Osteoblast (primary cell): ENCODE results near the gene NUP54. TPM values are rescaled to one million over a fixed set of nuclear protein-coding genes. Genes with fewer than 3 reads are reported as not detected.

ENCODE experiments used
- DNase-seq: peaks from one replicate; pipeline ENCODE4 v3.0.0; 2011; ENCODE audit warnings: low spot score, mixed read lengths; ENCODE audit not compliant: insufficient read length; ENCODE audit errors: missing footprints
- H2AFZ ChIP-seq: 2 replicates; pipeline ENCODE4 v1.6.0; 2011; ENCODE audit warnings: mild to moderate bottlenecking, low read length
- H3K27ac ChIP-seq: 2 replicates; pipeline ENCODE4 v1.5.1; 2011; ENCODE audit warnings: mild to moderate bottlenecking, low read depth, low read length, moderate library complexity
- H3K27me3 ChIP-seq: 2 replicates; pipeline ENCODE4 v1.6.0; 2012; ENCODE audit warnings: mild to moderate bottlenecking, control low read depth, inconsistent platforms, low read length, moderate library complexity; ENCODE audit not compliant: insufficient read depth
- H3K36me3 ChIP-seq: 2 replicates; pipeline ENCODE4 v1.5.1; 2011; ENCODE audit warnings: mild to moderate bottlenecking, low read length, control low read depth, moderate library complexity; ENCODE audit not compliant: insufficient read depth
- H3K4me1 ChIP-seq: 2 replicates; pipeline ENCODE4 v1.5.1; 2011; ENCODE audit warnings: mild to moderate bottlenecking, low read length, control low read depth, moderate library complexity; ENCODE audit not compliant: insufficient read depth
- H3K4me2 ChIP-seq: 2 replicates; pipeline ENCODE4 v1.6.0; 2011; ENCODE audit warnings: mild to moderate bottlenecking, low read length; ENCODE audit not compliant: insufficient read depth
- H3K4me3 ChIP-seq: fragments of 200-600 bp; sonication (generic); 3 replicates; pipeline ENCODE4 v1.5.1; 2012; ENCODE audit warnings: mild to moderate bottlenecking, low read length, inconsistent platforms; ENCODE audit not compliant: insufficient read depth
- H3K79me2 ChIP-seq: 2 replicates; pipeline ENCODE4 v1.6.0; 2012; ENCODE audit warnings: mild to moderate bottlenecking, low read length, control low read depth, inconsistent platforms; ENCODE audit not compliant: insufficient read depth
- H3K9me3 ChIP-seq: 2 replicates; pipeline ENCODE4 v1.5.1; 2011; ENCODE audit warnings: low read depth, low read length, control low read depth
- H4K20me1 ChIP-seq: 2 replicates; pipeline ENCODE4 v1.6.0; 2012; ENCODE audit warnings: mild to moderate bottlenecking, low read length, control low read depth; ENCODE audit not compliant: insufficient read depth
- total RNA-seq: library from RNA; depleted of rRNA; stranded (reverse); fragments of >200 nt; gene quantifications from 2 replicates; pipeline ENCODE4 v1.2.3, GENCODE V29; 2012
- TF ChIP-seq, protein P1 (sequence below): IDR thresholded peaks from 2 replicates; pipeline ENCODE4 v1.5.1; 2011; ENCODE audit warnings: mild to moderate bottlenecking, low read depth, low read length, moderate library complexity; ENCODE audit errors: extremely low read depth

The NUP54 gene, protein sequence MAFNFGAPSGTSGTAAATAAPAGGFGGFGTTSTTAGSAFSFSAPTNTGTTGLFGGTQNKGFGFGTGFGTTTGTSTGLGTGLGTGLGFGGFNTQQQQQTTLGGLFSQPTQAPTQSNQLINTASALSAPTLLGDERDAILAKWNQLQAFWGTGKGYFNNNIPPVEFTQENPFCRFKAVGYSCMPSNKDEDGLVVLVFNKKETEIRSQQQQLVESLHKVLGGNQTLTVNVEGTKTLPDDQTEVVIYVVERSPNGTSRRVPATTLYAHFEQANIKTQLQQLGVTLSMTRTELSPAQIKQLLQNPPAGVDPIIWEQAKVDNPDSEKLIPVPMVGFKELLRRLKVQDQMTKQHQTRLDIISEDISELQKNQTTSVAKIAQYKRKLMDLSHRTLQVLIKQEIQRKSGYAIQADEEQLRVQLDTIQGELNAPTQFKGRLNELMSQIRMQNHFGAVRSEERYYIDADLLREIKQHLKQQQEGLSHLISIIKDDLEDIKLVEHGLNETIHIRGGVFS
- total RNA-seq = 51.9 and 52.8 TPM in 2 replicates

DNA sequence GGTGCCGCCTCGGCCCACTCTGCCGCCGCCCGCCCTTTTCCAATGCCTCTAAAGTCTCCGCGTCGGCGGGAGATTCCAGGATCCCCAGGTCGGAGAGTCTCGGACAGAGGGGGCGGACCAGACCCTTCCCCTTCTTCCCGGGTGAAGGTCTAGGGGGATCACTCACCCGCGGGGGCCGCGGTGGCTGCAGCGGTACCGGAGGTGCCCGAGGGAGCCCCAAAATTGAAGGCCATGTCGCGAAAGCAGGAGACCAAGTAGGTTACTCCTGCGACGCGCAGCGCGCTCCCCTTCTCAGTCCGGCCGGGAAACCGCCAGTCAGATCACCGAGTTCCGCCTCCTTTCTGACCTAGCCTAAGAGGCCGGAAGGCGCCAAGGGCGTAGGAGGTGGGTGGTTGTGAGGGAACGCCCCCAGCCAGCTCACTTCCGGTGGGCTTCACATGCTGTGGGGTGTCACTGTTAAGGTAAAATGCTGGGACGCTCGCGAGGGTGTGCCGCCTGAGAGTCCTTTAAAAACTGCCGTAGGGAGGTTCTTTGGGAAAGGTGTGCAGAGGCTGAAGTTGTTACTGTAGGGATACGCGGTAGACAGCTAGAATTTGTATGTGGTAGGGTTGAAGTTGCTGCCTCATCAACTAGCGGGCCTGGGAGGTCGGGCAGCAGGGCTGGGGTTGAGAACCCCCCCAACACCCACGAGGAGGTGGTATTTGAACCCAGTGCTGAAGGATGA is at the start of gene NUP54:
Gene NUP54 (minus strand): TSS at position 256 of the 724 bp plus-strand sequence. CDS start 23 bp downstream, at position 233.
- no peaks in the 10 kb centered on the region for H3K36me3 ChIP-seq
- TF ChIP-seq, protein P1, sequence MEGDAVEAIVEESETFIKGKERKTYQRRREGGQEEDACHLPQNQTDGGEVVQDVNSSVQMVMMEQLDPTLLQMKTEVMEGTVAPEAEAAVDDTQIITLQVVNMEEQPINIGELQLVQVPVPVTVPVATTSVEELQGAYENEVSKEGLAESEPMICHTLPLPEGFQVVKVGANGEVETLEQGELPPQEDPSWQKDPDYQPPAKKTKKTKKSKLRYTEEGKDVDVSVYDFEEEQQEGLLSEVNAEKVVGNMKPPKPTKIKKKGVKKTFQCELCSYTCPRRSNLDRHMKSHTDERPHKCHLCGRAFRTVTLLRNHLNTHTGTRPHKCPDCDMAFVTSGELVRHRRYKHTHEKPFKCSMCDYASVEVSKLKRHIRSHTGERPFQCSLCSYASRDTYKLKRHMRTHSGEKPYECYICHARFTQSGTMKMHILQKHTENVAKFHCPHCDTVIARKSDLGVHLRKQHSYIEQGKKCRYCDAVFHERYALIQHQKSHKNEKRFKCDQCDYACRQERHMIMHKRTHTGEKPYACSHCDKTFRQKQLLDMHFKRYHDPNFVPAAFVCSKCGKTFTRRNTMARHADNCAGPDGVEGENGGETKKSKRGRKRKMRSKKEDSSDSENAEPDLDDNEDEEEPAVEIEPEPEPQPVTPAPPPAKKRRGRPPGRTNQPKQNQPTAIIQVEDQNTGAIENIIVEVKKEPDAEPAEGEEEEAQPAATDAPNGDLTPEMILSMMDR = no peak
- no peaks in the 10 kb centered on the region for H3K9me3 ChIP-seq
- peak; percentile 93 for DNase-seq
- H3K4me3 ChIP-seq = peak within 1 kb of the TSS; percentile 83
- H3K4me1 ChIP-seq = peaks cover 28% of the 10 kb centered on the region
- no peaks in the 10 kb centered on the region for H3K27me3 ChIP-seq
- peak within 1 kb of the TSS; percentile 91 for H2AFZ ChIP-seq
- peak within 1 kb of the TSS; percentile 84 for H3K27ac ChIP-seq
- H3K79me2 ChIP-seq = peaks cover 53% of the 10 kb centered on the region
- peak within 1 kb of the TSS; percentile 96 for H3K4me2 ChIP-seq
- H4K20me1 ChIP-seq = peaks cover 7% of the 10 kb centered on the region

DNA sequence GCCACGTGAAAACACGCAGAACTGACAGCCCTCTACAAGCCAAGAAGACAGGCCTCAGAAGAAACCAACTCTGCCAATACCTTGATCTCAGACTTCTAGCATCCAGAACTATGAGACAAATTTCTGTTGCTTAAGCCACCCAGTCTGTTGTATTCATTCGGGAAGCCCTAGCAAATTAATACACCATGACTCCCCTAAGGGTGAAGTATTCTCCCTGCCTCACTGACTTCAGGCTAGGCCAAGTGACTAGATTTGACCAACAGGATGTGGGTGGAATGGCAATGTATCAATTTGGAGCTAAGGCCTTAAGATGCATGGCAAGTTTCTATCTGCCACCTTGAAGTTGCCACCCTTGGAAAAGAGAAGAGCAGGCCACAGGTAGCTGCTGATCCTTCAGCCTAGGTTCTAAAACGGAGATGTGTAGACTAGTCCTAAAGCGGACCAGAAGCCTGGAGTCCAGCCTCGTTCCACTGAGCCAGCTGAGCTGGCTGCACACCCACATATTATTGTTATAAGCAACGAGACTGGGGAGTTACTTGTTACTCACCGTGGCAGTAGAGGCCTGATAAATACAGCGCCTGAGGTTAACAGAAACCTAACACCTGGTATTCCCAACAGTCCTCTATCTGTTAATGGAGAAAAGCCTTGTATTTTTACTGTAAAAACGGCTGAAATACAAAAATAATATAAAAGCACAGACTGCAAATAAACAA is 49.0 kb upstream of the NUP54 start:
- DNase-seq = no peak
- Histone ChIP-seq H3K27me3 (no peaks in the 10 kb centered on the region), H3K36me3 (peaks cover 16% of the 10 kb centered on the region), H3K4me1 (peaks cover 78% of the 10 kb centered on the region), H3K4me2 (peak overlapping the region; percentile 79), H4K20me1 (peaks cover 3% of the 10 kb centered on the region), H3K27ac (peak overlapping the region; percentile 88), H3K9me3 (no peaks in the 10 kb centered on the region), H3K79me2 (peaks cover 69% of the 10 kb centered on the region), H2AFZ (no peak overlapping the region), H3K4me3 (no peak overlapping the region)
- TF ChIP-seq, protein P1 = no peak

DNA sequence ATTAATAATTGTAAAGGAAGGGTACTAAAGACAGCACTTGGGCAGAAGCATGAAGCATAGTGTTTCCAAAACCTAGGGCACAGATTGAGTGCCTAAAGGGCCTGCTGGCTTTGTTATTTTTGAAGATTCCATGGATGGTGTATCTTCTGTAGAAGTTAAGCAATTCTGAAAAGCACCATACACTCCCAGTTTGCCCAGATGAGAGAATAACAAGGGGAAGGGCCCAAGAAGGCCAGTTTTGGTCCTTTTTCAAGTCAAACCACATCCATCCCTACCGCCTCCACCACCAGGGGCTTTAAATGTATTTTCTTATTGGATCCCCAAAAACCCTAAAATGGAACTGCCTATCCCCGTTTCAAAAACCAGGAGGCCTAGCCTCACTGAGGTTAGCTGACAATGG is 48.2 kb upstream of the NUP54 start:
- peaks cover 78% of the 10 kb centered on the region for H3K4me1 ChIP-seq
- peak overlapping the region; percentile 88 for H3K27ac ChIP-seq
- H3K4me2 ChIP-seq = no peak overlapping the region

More for the DNA sequence above, 48.2 kb upstream of the NUP54 start:
- TF ChIP-seq, protein P1 = no peak
- no peak for DNase-seq
- Histone ChIP-seq H3K9me3 (no peaks in the 10 kb centered on the region), H4K20me1 (peaks cover 3% of the 10 kb centered on the region), H3K36me3 (peaks cover 21% of the 10 kb centered on the region), H3K27me3 (no peaks in the 10 kb centered on the region), H2AFZ (no peak overlapping the region), H3K79me2 (peaks cover 68% of the 10 kb centered on the region), H3K4me3 (no peak overlapping the region)
